ENCODE measurements around the gene CSNK2A2. TPM values are rescaled to one million over a fixed set of nuclear protein-coding genes. Genes with fewer than 3 reads are reported as not detected.

CSNK2A2 gene
- total RNA-seq, 1 donor from 2014 or later, result 87.6 TPM

DNA sequence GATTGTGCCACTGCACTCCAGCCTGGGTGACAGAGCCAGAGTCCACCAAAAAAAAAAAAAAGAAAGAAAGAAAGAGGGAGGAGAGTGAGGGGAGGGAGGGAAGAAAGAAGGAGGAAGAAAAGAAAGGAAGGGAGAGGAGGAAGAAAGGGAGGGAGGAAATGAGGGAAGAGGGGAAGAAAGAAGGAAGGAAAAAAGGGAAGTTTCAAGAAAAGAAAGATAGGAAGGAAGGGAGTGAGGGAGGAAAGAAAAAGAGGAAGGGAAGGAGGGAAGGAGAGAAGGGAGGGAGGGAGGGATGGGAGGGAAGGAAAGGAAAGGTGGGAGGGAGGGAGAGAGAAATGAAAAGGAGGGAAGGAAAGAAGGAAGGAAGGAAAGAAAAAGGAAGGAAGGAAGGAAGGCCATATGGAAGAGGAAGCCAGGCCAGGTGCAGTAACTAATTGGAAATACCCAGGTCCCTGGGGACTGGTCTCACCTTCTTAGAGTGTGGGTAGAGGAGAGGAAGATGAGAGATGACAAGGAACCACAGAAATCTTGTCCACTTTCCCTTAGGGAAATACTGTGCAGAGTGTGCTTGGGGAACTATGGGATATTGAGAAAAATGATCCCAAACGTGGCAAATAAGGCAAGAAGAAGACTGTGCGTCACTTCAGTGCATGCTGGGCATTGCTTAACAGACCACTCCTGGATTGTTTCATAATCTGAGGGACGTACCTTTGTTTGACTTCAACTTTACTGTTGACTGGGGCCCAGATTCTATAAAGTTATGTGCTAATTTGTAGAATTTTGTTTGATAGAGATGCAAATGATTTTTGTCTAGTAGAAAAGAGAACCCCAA is 15.1 kb upstream of the CSNK2A2 start:
- no peak for DNase-seq
- TF ChIP-seq, protein P1, sequence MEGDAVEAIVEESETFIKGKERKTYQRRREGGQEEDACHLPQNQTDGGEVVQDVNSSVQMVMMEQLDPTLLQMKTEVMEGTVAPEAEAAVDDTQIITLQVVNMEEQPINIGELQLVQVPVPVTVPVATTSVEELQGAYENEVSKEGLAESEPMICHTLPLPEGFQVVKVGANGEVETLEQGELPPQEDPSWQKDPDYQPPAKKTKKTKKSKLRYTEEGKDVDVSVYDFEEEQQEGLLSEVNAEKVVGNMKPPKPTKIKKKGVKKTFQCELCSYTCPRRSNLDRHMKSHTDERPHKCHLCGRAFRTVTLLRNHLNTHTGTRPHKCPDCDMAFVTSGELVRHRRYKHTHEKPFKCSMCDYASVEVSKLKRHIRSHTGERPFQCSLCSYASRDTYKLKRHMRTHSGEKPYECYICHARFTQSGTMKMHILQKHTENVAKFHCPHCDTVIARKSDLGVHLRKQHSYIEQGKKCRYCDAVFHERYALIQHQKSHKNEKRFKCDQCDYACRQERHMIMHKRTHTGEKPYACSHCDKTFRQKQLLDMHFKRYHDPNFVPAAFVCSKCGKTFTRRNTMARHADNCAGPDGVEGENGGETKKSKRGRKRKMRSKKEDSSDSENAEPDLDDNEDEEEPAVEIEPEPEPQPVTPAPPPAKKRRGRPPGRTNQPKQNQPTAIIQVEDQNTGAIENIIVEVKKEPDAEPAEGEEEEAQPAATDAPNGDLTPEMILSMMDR (IDR thresholded peaks at IDR 0.05; ENCODE audit: partially characterized antibody, unreplicated experiment), result no peak
- H3K4me3 Mint-ChIP-seq (ENCODE audit: unreplicated experiment), result no peak overlapping the region
- H3K27ac Mint-ChIP-seq (ENCODE audit: unreplicated experiment), result no peak overlapping the region
- H3K4me1 Mint-ChIP-seq (ENCODE audit: low read depth, unreplicated experiment), result no peaks in the 10 kb centered on the region
- no peaks in the 10 kb centered on the region for H3K36me3 Mint-ChIP-seq (ENCODE audit: unreplicated experiment)
- peaks cover 2% of the 10 kb centered on the region for H3K27me3 Mint-ChIP-seq (ENCODE audit: unreplicated experiment)
- no peaks in the 10 kb centered on the region for H3K9me3 Mint-ChIP-seq (ENCODE audit: unreplicated experiment)

- no peaks in the 10 kb centered on the region for H3K4me1 Mint-ChIP-seq (ENCODE audit: low read depth, unreplicated experiment)
- no peaks in the 10 kb centered on the region for H3K36me3 Mint-ChIP-seq (ENCODE audit: unreplicated experiment)
- no peak overlapping the region for H3K27ac Mint-ChIP-seq (ENCODE audit: unreplicated experiment)
Measured at GRCh38 chr16:58211846-58212245, 13.9 kb upstream of the CSNK2A2 start.

GRCh38 chr16:58211245-58211644 is 13.3 kb upstream of the CSNK2A2 start:
- Mint-ChIP-seq H3K9me3 (ENCODE audit: unreplicated experiment) (no peaks in the 10 kb centered on the region), H3K4me3 (ENCODE audit: unreplicated experiment) (no peak overlapping the region), H3K27ac (ENCODE audit: unreplicated experiment) (no peak overlapping the region), H3K27me3 (ENCODE audit: unreplicated experiment) (peaks cover 2% of the 10 kb centered on the region), H3K36me3 (ENCODE audit: unreplicated experiment) (no peaks in the 10 kb centered on the region), H3K4me1 (ENCODE audit: low read depth, unreplicated experiment) (no peaks in the 10 kb centered on the region)
- TF ChIP-seq, protein P1 (IDR thresholded peaks at IDR 0.05; ENCODE audit: partially characterized antibody, unreplicated experiment), result no peak
- no peak for DNase-seq

More at GRCh38 chr16:58211846-58212245, 13.9 kb upstream of the CSNK2A2 start:
- DNase-seq, result no peak
- TF ChIP-seq, protein P1 (IDR thresholded peaks at IDR 0.05; ENCODE audit: partially characterized antibody, unreplicated experiment), result no peak
- peaks cover 2% of the 10 kb centered on the region for H3K27me3 Mint-ChIP-seq (ENCODE audit: unreplicated experiment)
- no peaks in the 10 kb centered on the region for H3K9me3 Mint-ChIP-seq (ENCODE audit: unreplicated experiment)
- H3K4me3 Mint-ChIP-seq (ENCODE audit: unreplicated experiment), result no peak overlapping the region

DNA sequence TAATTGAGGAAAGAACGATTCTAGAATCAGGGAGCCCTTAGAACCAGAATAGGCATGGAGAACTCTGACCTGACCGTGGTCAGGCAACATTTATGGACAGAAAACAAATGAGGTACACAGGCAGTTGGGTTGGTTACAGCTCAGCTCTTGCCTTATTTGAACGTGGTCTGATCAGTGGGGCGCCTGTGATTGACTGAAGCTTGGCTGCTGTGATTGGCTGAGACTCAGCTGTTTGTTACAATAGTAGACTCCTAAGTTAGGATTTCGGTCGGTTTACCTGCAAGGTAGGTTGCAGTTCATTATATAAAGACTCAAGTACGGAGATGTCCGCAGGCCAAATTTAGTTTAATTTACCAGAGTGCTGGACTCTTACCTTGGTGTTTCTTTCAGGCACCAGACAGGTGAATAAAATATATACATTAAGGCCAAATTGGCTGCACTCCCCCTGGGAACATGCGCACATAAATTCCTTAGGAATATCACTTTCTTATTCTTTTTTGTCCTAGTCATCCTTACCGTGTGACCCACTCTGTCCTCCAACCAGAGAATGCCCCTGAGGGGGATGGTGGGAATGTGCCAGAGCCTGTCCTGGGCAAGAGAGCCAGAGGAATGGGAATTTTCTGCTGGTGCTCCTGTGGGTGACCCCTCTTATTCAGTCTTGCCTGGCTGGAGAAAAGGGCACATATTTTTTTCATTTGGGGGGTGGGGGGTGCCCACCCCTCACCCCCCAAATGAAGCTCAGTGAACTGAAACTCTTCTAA is 7.5 kb upstream of the CSNK2A2 start:
- TF ChIP-seq, protein P1 (IDR thresholded peaks at IDR 0.05; ENCODE audit: partially characterized antibody, unreplicated experiment), result no peak
- no peak overlapping the region for H3K4me3 Mint-ChIP-seq (ENCODE audit: unreplicated experiment)
- no peaks in the 10 kb centered on the region for H3K36me3 Mint-ChIP-seq (ENCODE audit: unreplicated experiment)
- H3K27me3 Mint-ChIP-seq (ENCODE audit: unreplicated experiment), result peaks cover 3% of the 10 kb centered on the region
- no peaks in the 10 kb centered on the region for H3K9me3 Mint-ChIP-seq (ENCODE audit: unreplicated experiment)
- DNase-seq, result no peak
- no peaks in the 10 kb centered on the region for H3K4me1 Mint-ChIP-seq (ENCODE audit: low read depth, unreplicated experiment)
- no peak overlapping the region for H3K27ac Mint-ChIP-seq (ENCODE audit: unreplicated experiment)

GRCh38 chr16:58201163-58201562 is 3.3 kb upstream of the CSNK2A2 start:
- DNase-seq, result no peak
- TF ChIP-seq, protein P1 (IDR thresholded peaks at IDR 0.05; ENCODE audit: partially characterized antibody, unreplicated experiment), result no peak
- peaks cover 6% of the 10 kb centered on the region for H3K4me1 Mint-ChIP-seq (ENCODE audit: low read depth, unreplicated experiment)
- H3K27ac Mint-ChIP-seq (ENCODE audit: unreplicated experiment), result no peak overlapping the region
- no peaks in the 10 kb centered on the region for H3K36me3 Mint-ChIP-seq (ENCODE audit: unreplicated experiment)
- H3K27me3 Mint-ChIP-seq (ENCODE audit: unreplicated experiment), result peaks cover 12% of the 10 kb centered on the region
- peaks cover 4% of the 10 kb centered on the region for H3K9me3 Mint-ChIP-seq (ENCODE audit: unreplicated experiment)
- H3K4me3 Mint-ChIP-seq (ENCODE audit: unreplicated experiment), result no peak overlapping the region

All from glutamatergic neuron (in vitro differentiated cells).